Measurements from ENCODE around the gene DYNC1H1. TPM values are rescaled to one million over a fixed set of nuclear protein-coding genes. Genes with fewer than 3 reads are reported as not detected.

The DYNC1H1 gene
- total and polyA plus RNA-seq, 2 experiments from 2014 or later: 179 to 635 TPM

DNA sequence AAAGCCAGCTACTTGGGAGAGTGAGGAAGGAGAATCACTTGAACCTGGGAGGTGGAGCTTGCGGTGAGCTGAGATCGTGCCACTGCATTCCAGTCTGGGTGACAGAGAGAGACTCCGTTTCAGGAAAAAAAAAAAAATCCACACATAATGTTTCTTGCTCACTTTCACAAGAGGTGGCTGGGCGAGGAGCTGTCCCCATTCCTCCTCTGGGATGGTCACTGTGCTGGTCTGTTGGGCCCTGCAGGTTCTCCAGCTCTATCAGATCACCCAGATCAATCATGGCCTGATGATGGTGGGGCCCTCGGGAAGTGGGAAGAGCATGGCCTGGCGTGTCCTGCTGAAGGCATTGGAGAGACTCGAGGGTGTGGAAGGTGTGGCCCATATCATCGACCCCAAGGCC is 47.3 kb downstream of the DYNC1H1 start:
- no peaks in the 10 kb centered on the region for H3K27me3 ChIP-seq (ENCODE audit: insufficient read depth)
- H3K4me2 ChIP-seq: no peak overlapping the region
- no peaks in the 10 kb centered on the region for H3K4me1 ChIP-seq (ENCODE audit: insufficient read depth)
- no peak overlapping the region for H3K4me3 ChIP-seq
- H3K36me3 ChIP-seq (ENCODE audit: insufficient read depth): peaks cover 86% of the 10 kb centered on the region
- no peaks in the 10 kb centered on the region for H3K9me3 Mint-ChIP-seq
- H3K9me2 ChIP-seq (ENCODE audit: insufficient read depth): no peaks in the 10 kb centered on the region
- H3K36me3 Mint-ChIP-seq (ENCODE audit: low read depth): peaks cover 100% of the 10 kb centered on the region
- H4K20me1 ChIP-seq (replicated peaks; ENCODE audit: insufficient read depth): peaks cover 22% of the 10 kb centered on the region
- H3F3A ChIP-seq (replicated peaks; ENCODE audit: low read depth): no peaks in the 10 kb centered on the region
- DNase-seq (ENCODE audit: low spot score) (no peak), ATAC-seq (no peak)
- no peaks in the 10 kb centered on the region; the same call in 2 of the 3 replicates for H3K4me1 Mint-ChIP-seq
- no peak for TF ChIP-seq ZNF331 (CRISPR knock-in tag; IDR thresholded peaks at IDR 0.05; ENCODE audit: low read depth)
- TF ChIP-seq, protein P1, sequence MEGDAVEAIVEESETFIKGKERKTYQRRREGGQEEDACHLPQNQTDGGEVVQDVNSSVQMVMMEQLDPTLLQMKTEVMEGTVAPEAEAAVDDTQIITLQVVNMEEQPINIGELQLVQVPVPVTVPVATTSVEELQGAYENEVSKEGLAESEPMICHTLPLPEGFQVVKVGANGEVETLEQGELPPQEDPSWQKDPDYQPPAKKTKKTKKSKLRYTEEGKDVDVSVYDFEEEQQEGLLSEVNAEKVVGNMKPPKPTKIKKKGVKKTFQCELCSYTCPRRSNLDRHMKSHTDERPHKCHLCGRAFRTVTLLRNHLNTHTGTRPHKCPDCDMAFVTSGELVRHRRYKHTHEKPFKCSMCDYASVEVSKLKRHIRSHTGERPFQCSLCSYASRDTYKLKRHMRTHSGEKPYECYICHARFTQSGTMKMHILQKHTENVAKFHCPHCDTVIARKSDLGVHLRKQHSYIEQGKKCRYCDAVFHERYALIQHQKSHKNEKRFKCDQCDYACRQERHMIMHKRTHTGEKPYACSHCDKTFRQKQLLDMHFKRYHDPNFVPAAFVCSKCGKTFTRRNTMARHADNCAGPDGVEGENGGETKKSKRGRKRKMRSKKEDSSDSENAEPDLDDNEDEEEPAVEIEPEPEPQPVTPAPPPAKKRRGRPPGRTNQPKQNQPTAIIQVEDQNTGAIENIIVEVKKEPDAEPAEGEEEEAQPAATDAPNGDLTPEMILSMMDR (conservative IDR thresholded peaks at IDR 0.05; ENCODE audit: low read depth in 2 of 2): no peak
- TF ChIP-seq, protein P2, sequence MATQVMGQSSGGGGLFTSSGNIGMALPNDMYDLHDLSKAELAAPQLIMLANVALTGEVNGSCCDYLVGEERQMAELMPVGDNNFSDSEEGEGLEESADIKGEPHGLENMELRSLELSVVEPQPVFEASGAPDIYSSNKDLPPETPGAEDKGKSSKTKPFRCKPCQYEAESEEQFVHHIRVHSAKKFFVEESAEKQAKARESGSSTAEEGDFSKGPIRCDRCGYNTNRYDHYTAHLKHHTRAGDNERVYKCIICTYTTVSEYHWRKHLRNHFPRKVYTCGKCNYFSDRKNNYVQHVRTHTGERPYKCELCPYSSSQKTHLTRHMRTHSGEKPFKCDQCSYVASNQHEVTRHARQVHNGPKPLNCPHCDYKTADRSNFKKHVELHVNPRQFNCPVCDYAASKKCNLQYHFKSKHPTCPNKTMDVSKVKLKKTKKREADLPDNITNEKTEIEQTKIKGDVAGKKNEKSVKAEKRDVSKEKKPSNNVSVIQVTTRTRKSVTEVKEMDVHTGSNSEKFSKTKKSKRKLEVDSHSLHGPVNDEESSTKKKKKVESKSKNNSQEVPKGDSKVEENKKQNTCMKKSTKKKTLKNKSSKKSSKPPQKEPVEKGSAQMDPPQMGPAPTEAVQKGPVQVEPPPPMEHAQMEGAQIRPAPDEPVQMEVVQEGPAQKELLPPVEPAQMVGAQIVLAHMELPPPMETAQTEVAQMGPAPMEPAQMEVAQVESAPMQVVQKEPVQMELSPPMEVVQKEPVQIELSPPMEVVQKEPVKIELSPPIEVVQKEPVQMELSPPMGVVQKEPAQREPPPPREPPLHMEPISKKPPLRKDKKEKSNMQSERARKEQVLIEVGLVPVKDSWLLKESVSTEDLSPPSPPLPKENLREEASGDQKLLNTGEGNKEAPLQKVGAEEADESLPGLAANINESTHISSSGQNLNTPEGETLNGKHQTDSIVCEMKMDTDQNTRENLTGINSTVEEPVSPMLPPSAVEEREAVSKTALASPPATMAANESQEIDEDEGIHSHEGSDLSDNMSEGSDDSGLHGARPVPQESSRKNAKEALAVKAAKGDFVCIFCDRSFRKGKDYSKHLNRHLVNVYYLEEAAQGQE (IDR thresholded peaks at IDR 0.05; ENCODE audit: unreplicated experiment): no peak
- TF ChIP-seq POLR2AphosphoS5 (IDR thresholded peaks at IDR 0.05; ENCODE audit: low read depth): no peak
- TF ChIP-seq CREB1 (CRISPR knock-in tag; IDR thresholded peaks at IDR 0.05; ENCODE audit: low read depth): no peak
- no peak for TF ChIP-seq EZH2phosphoT487 (IDR thresholded peaks at IDR 0.05; ENCODE audit: unreplicated experiment)
- TF ChIP-seq JUNB (IDR thresholded peaks at IDR 0.05; ENCODE audit: unreplicated experiment): no peak
- TF ChIP-seq STAT1 (IDR thresholded peaks at IDR 0.05; ENCODE audit: unreplicated experiment): no peak
- no peak for TF ChIP-seq ZNF114 (CRISPR knock-in tag; IDR thresholded peaks at IDR 0.05)
- TF ChIP-seq EZH2 (IDR thresholded peaks at IDR 0.05; ENCODE audit: low read depth, unreplicated experiment): no peak
- TF ChIP-seq, protein P3, sequence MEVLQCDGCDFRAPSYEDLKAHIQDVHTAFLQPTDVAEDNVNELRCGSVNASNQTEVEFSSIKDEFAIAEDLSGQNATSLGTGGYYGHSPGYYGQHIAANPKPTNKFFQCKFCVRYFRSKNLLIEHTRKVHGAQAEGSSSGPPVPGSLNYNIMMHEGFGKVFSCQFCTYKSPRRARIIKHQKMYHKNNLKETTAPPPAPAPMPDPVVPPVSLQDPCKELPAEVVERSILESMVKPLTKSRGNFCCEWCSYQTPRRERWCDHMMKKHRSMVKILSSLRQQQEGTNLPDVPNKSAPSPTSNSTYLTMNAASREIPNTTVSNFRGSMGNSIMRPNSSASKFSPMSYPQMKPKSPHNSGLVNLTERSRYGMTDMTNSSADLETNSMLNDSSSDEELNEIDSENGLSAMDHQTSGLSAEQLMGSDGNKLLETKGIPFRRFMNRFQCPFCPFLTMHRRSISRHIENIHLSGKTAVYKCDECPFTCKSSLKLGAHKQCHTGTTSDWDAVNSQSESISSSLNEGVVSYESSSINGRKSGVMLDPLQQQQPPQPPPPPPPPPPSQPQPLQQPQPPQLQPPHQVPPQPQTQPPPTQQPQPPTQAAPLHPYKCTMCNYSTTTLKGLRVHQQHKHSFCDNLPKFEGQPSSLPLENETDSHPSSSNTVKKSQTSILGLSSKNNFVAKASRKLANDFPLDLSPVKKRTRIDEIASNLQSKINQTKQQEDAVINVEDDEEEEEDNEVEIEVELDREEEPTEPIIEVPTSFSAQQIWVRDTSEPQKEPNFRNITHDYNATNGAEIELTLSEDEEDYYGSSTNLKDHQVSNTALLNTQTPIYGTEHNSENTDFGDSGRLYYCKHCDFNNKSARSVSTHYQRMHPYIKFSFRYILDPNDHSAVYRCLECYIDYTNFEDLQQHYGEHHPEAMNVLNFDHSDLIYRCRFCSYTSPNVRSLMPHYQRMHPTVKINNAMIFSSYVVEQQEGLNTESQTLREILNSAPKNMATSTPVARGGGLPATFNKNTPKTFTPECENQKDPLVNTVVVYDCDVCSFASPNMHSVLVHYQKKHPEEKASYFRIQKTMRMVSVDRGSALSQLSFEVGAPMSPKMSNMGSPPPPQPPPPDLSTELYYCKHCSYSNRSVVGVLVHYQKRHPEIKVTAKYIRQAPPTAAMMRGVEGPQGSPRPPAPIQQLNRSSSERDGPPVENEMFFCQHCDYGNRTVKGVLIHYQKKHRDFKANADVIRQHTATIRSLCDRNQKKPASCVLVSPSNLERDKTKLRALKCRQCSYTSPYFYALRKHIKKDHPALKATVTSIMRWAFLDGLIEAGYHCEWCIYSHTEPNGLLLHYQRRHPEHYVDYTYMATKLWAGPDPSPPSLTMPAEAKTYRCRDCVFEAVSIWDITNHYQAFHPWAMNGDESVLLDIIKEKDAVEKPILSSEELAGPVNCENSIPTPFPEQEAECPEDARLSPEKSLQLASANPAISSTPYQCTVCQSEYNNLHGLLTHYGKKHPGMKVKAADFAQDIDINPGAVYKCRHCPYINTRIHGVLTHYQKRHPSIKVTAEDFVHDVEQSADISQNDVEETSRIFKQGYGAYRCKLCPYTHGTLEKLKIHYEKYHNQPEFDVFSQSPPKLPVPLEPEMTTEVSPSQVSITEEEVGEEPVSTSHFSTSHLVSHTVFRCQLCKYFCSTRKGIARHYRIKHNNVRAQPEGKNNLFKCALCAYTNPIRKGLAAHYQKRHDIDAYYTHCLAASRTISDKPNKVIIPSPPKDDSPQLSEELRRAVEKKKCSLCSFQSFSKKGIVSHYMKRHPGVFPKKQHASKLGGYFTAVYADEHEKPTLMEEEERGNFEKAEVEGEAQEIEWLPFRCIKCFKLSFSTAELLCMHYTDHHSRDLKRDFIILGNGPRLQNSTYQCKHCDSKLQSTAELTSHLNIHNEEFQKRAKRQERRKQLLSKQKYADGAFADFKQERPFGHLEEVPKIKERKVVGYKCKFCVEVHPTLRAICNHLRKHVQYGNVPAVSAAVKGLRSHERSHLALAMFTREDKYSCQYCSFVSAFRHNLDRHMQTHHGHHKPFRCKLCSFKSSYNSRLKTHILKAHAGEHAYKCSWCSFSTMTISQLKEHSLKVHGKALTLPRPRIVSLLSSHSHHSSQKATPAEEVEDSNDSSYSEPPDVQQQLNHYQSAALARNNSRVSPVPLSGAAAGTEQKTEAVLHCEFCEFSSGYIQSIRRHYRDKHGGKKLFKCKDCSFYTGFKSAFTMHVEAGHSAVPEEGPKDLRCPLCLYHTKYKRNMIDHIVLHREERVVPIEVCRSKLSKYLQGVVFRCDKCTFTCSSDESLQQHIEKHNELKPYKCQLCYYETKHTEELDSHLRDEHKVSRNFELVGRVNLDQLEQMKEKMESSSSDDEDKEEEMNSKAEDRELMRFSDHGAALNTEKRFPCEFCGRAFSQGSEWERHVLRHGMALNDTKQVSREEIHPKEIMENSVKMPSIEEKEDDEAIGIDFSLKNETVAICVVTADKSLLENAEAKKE (CRISPR knock-in tag; IDR thresholded peaks at IDR 0.05): no peak
- no peak for TF ChIP-seq NANOG (IDR thresholded peaks at IDR 0.05; ENCODE audit: borderline replicate concordance)
- TF ChIP-seq, protein P4, sequence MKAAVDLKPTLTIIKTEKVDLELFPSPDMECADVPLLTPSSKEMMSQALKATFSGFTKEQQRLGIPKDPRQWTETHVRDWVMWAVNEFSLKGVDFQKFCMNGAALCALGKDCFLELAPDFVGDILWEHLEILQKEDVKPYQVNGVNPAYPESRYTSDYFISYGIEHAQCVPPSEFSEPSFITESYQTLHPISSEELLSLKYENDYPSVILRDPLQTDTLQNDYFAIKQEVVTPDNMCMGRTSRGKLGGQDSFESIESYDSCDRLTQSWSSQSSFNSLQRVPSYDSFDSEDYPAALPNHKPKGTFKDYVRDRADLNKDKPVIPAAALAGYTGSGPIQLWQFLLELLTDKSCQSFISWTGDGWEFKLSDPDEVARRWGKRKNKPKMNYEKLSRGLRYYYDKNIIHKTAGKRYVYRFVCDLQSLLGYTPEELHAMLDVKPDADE (IDR thresholded peaks at IDR 0.05): no peak
- H3K27ac ChIP-seq (ENCODE audit: low read depth): no peak overlapping the region
- no peak overlapping the region for H3K27ac Mint-ChIP-seq
- H3K79me2 ChIP-seq (replicated peaks; ENCODE audit: insufficient read depth): no peaks in the 10 kb centered on the region
- H2AFZ ChIP-seq: no peak overlapping the region
- no peak overlapping the region for H3K4me3 Mint-ChIP-seq
- H3K27me3 Mint-ChIP-seq (ENCODE audit: insufficient read depth, low read depth, poor library complexity): peaks cover 7% of the 10 kb centered on the region
